SH-SY5Y (cell line): ENCODE data around the gene PIK3AP1.

Source experiments
- GATA2 ChIP-seq: IDR thresholded peaks from 2 replicates; pipeline ENCODE4 v1.6.1; 2011; ENCODE audit warnings: mild to moderate bottlenecking, low read depth, low read length
- GATA3 ChIP-seq: IDR thresholded peaks from 2 replicates; pipeline ENCODE4 v1.6.1; 2011; ENCODE audit warnings: low read depth, mild to moderate bottlenecking, low read length, moderate library complexity

GRCh38 chr10:96706331-96706853 lies 13.9 kb downstream of the PIK3AP1 start:
- TF ChIP-seq GATA3 (no peak), GATA2 (no peak)
